ENCODE results near the gene PCSK5.

The PCSK5 gene

GRCh38 chr9:76191493-76191892 is 301.0 kb downstream of the PCSK5 start:
- no peak for DNase-seq (ENCODE audit: low read depth)

- no peak for DNase-seq (ENCODE audit: low read depth)
Observed at GRCh38 chr9:76192013-76192412, 301.5 kb downstream of the PCSK5 start.

- no peak for DNase-seq (ENCODE audit: low read depth)
Observed at GRCh38 chr9:76194896-76195295, 304.4 kb downstream of the PCSK5 start.

GRCh38 chr9:76198336-76198735 is 307.9 kb downstream of the PCSK5 start:
- DNase-seq (ENCODE audit: low read depth): no peak

- no peak for DNase-seq (ENCODE audit: low read depth)
Observed at GRCh38 chr9:76200315-76200714, 309.8 kb downstream of the PCSK5 start.

GRCh38 chr9:76200745-76201144 is 310.3 kb downstream of the PCSK5 start:
- DNase-seq (ENCODE audit: low read depth): no peak

GRCh38 chr9:76203373-76203772 is 312.9 kb downstream of the PCSK5 start:
- DNase-seq (ENCODE audit: low read depth): no peak

- no peak for DNase-seq (ENCODE audit: low read depth)
Observed at GRCh38 chr9:76206821-76207220, 316.3 kb downstream of the PCSK5 start.

GRCh38 chr9:76213751-76214150 is 323.3 kb downstream of the PCSK5 start:
- no peak for DNase-seq (ENCODE audit: low read depth)

- DNase-seq (ENCODE audit: low read depth): no peak
Observed at GRCh38 chr9:76215066-76215465, 324.6 kb downstream of the PCSK5 start.

GRCh38 chr9:76216161-76216649 is 325.7 kb downstream of the PCSK5 start:
- no peak for DNase-seq (ENCODE audit: low read depth)

- DNase-seq (ENCODE audit: low read depth): no peak
Observed at GRCh38 chr9:76218117-76218885, 327.8 kb downstream of the PCSK5 start.

- DNase-seq (ENCODE audit: low read depth): no peak
Observed at GRCh38 chr9:76218886-76219445, 328.5 kb downstream of the PCSK5 start.

GRCh38 chr9:76219560-76220151 is 329.2 kb downstream of the PCSK5 start:
- DNase-seq (ENCODE audit: low read depth): no peak

GRCh38 chr9:76221423-76221822 is 330.9 kb downstream of the PCSK5 start:
- DNase-seq (ENCODE audit: low read depth): no peak

GRCh38 chr9:76223749-76224340 is 333.4 kb downstream of the PCSK5 start:
- no peak for DNase-seq (ENCODE audit: low read depth)

GRCh38 chr9:76227156-76227555 is 336.7 kb downstream of the PCSK5 start:
- DNase-seq (ENCODE audit: low read depth): no peak

GRCh38 chr9:76231001-76231400 is 340.5 kb downstream of the PCSK5 start:
- no peak for DNase-seq (ENCODE audit: low read depth)

GRCh38 chr9:76232861-76233489 is 342.5 kb downstream of the PCSK5 start:
- DNase-seq (ENCODE audit: low read depth): no peak

- no peak for DNase-seq (ENCODE audit: low read depth)
Observed at GRCh38 chr9:76240578-76240977, 350.1 kb downstream of the PCSK5 start.

- DNase-seq (ENCODE audit: low read depth): no peak
Observed at GRCh38 chr9:76245518-76245917, 355.0 kb downstream of the PCSK5 start.

GRCh38 chr9:76246680-76247079 is 356.2 kb downstream of the PCSK5 start:
- DNase-seq (ENCODE audit: low read depth): no peak
